Pancreas (tissue), 10 donors: Measurements from ENCODE around the gene RXRA. TPM values are rescaled to one million over a fixed set of nuclear protein-coding genes. Genes with fewer than 3 reads are reported as not detected.

Experiments used
- ATAC-seq, 4 donors: fragments of 200-7000 bp; cut with Tn5 transposase; one replicate each; pipeline versions ENCODE4 v1.8.0 to v1.9.1; 2020; ENCODE audit warnings: mild to moderate bottlenecking in 4 of 4, moderate library complexity in 4 of 4
- DNase-seq, 6 donors: peaks; one replicate each; pipeline ENCODE4 v3.0.0-alpha.2; 2020
- FAIRE-seq: peaks from 2 replicates; lab custom pipeline; 2012; peaks lifted over from hg19 to GRCh38; lab: Jason Lieb, UNC
- H3K27ac ChIP-seq, 4 donors: fragments of 200-600 bp; sonication (generic); 1 replicate in 3 of 4; 2 replicates in 1 of 4; pipeline versions ENCODE4 v1.5.0 to v1.8.0; 2020
- H3K27me3 ChIP-seq, 4 donors: fragments of 200-600 bp; one replicate each; pipeline ENCODE4 v1.8.0; 2021
- H3K36me3 ChIP-seq, 3 donors: fragments of 200-600 bp; sonication (generic) in 1 of 3; one replicate each; pipeline versions ENCODE4 v1.5.0 to v1.8.0; 2020 to 2021
- H3K4me1 ChIP-seq, 3 donors: fragments of 200-600 bp; one replicate each; pipeline ENCODE4 v1.8.0; 2021
- H3K4me3 ChIP-seq, 4 donors: fragments of 200-600 bp; sonication (generic) in 2 of 4; one replicate each; pipeline versions ENCODE4 v1.5.0 to v1.8.0; 2020 to 2021
- H3K9me3 ChIP-seq, 4 donors: fragments of 200-600 bp; one replicate each; pipeline ENCODE4 v1.8.0; 2021
- CTCF ChIP-seq, 4 donors: fragments of 200-600 bp; sonication (generic) in 3 of 4; IDR thresholded peaks; one replicate each; pipeline versions ENCODE4 v1.5.0 to v1.8.0; 2021; ENCODE audit warnings: antibody characterized with exemption in 4 of 4
- WGBS, 2 donors: extraction: QIAGEN DNeasy Blood & Tissue Kit; methylation state at CpG; one replicate each; pipeline ENCODE4 v1.1.7; 2013; 5-methylcytosine and 5-hydroxymethylcytosine counted together
- intact Hi-C, 3 donors: fragments of 100-400 bp; cut with DNase I; formaldehyde crosslinking; loops; one replicate each; pipeline versions ENCODE4 v1.11.1 to v1.14.2; 2022
- polyA plus RNA-seq, 2 donors: library from polyadenylated mRNA; stranded (reverse); fragments of 200-250 nt; gene quantifications; one replicate each; pipeline ENCODE4 v1.2.3, GENCODE V29; 2013
- total RNA-seq, 6 donors: library from RNA; stranded (reverse); fragmentation: NEBNext Ultra II Directional in 4 of 6; extraction: Animal tissue kit (Norgen Biotek cat#: 25700) in 4 of 6; gene quantifications; one replicate each; pipeline versions ENCODE4 v1.2.1 to v1.2.4, GENCODE V29; 2021 to 2023
- donor health status: healthy with polysubstance abuse.
- donor health status: DM: no; HTN: no; CAD: no; lungs with moderate emphysema.
- donor health status: DM: no; HTN: no; CAD: no.
- donor health status: control.
- donor health status: control.
- donor health status: Bipolar disorder and iron deficiency.
- donor health status: DM: yes; HTN: yes; CAD: no.
- donor health status: DM: no; HTN: no; CAD: no.
- donor health status: DM: no; HTN: no; CAD: no.
- donor health status: DM: yes; HTN: yes; CAD: no.

The RXRA gene
- total and polyA plus RNA-seq, 8 donors: 20.2 to 35.1 (median 22.9) TPM

- TF ChIP-seq CTCF (IDR thresholded peaks at IDR 0.05): no peak
- whole genome bisulfite sequencing, 2 donors: 84 to 86% methylated on average over 17 of the region's 17 CpGs
- H3K27ac ChIP-seq: peak overlapping the region in 1 of 4 donors; percentile 22
- intact Hi-C loops: no loop called here
- H3K9me3 ChIP-seq: no peaks in the 10 kb centered on the region
- H3K4me3 ChIP-seq: no peak overlapping the region
- no peak for DNase-seq
- FAIRE-seq: no peak
- no peak for ATAC-seq
- H3K27me3 ChIP-seq: no peaks in the 10 kb centered on the region
- H3K4me1 ChIP-seq: peaks cover 15 to 31% (median 24%) of the 10 kb centered on the region in 3 donors
- no peaks in the 10 kb centered on the region for H3K36me3 ChIP-seq
Measured at GRCh38 chr9:134344068-134344799, 18.0 kb downstream of the RXRA start.

GRCh38 chr9:134344800-134345310, 18.6 kb downstream of the RXRA start:
- no peak for TF ChIP-seq CTCF (IDR thresholded peaks at IDR 0.05)
- H3K4me3 ChIP-seq: no peak overlapping the region
- no peaks in the 10 kb centered on the region for H3K27me3 ChIP-seq
- 82 to 86% methylated on average over 14 of the region's 14 CpGs for WGBS, 2 donors
- no peak overlapping the region for H3K27ac ChIP-seq
- FAIRE-seq (no peak), ATAC-seq (no peak), DNase-seq (no peak)
- H3K4me1 ChIP-seq: peaks cover 20 to 34% (median 21%) of the 10 kb centered on the region in 3 donors
- H3K9me3 ChIP-seq: no peaks in the 10 kb centered on the region
- H3K36me3 ChIP-seq: no peaks in the 10 kb centered on the region
- intact Hi-C loops: no loop called here

- no peaks in the 10 kb centered on the region for H3K9me3 ChIP-seq
- ATAC-seq (no peak), FAIRE-seq (no peak), DNase-seq (no peak)
- H3K36me3 ChIP-seq: no peaks in the 10 kb centered on the region
- 92 to 95% methylated on average over 12 of the region's 12 CpGs for WGBS, 2 donors
- H3K4me1 ChIP-seq: peaks cover 24 to 35% (median 25%) of the 10 kb centered on the region in 3 donors
- no peak for TF ChIP-seq CTCF (IDR thresholded peaks at IDR 0.05)
- intact Hi-C loops: no loop called here
- no peak overlapping the region for H3K4me3 ChIP-seq
- H3K27ac ChIP-seq: no peak overlapping the region
- H3K27me3 ChIP-seq: no peaks in the 10 kb centered on the region
Measured at GRCh38 chr9:134345737-134346136, 19.5 kb downstream of the RXRA start.

GRCh38 chr9:134346151-134346550, 19.9 kb downstream of the RXRA start:
- H3K4me1 ChIP-seq: peaks cover 19 to 32% (median 21%) of the 10 kb centered on the region in 3 donors
- no peaks in the 10 kb centered on the region for H3K9me3 ChIP-seq
- no peak overlapping the region for H3K4me3 ChIP-seq
- intact Hi-C loops: no loop called here
- H3K27ac ChIP-seq: no peak overlapping the region
- DNase-seq: no peak
- H3K27me3 ChIP-seq: no peaks in the 10 kb centered on the region
- H3K36me3 ChIP-seq: no peaks in the 10 kb centered on the region
- 61% methylated on average over 12 to 14 of the region's 14 CpGs for WGBS, 2 donors
- ATAC-seq: no peak
- no peak for FAIRE-seq
- no peak for TF ChIP-seq CTCF (IDR thresholded peaks at IDR 0.05)
